Measurements from ENCODE around the gene AKIRIN1. TPM values are rescaled to one million over a fixed set of nuclear protein-coding genes. Genes with fewer than 3 reads are reported as not detected.
"Not testable (repeated sequence)": the region's sequence is repeated elsewhere in the genome, so short reads cannot be mapped to it uniquely, and the experiment has no call there.

AKIRIN1 gene
- total RNA-seq, 1 donor from 2014 or later: 152 TPM

DNA sequence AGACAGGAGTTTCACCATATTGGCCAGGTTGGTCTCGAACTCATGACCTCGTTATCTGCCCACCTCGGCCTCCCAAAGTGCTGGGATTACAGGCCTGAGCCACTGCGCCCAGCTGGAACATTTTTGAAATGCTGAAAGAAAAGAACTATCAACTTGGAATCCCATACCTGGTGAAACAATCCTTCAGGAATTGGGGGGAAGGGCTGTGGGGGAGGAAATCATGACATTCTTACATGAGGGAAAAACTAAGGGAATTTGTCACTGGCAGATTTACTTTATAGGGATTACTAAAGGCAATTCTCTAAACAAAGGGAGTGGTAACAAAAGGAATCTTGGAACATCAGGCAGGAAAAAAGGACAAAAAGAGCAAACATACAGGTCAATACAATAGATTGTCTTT, 60.9 kb downstream of the AKIRIN1 start:
- FAIRE-seq (no peak), DNase-seq (ENCODE audit: low read depth) (no peak)
- Histone ChIP-seq H3K27me3 (ENCODE audit: insufficient read depth, low read length) (no peaks in the 10 kb centered on the region), H3K9me3 (ENCODE audit: insufficient read depth, low read depth, low read length) (no peaks in the 10 kb centered on the region), H2AFZ (ENCODE audit: low read depth, low read length) (no peak overlapping the region), H3K27ac (ENCODE audit: low read depth, low read length) (no peak overlapping the region), H3K79me2 (ENCODE audit: insufficient read depth, low read length) (no peaks in the 10 kb centered on the region), H3K4me2 (ENCODE audit: low read length) (no peak overlapping the region), H3K4me1 (ENCODE audit: insufficient read depth, low read length) (peaks cover 12% of the 10 kb centered on the region), H3K9ac (ENCODE audit: low read length) (no peak overlapping the region), H4K20me1 (ENCODE audit: insufficient read depth, low read length) (no peaks in the 10 kb centered on the region), H3K4me3 (ENCODE audit: insufficient read depth, low read depth, low read length) (no peak overlapping the region), H3K36me3 (ENCODE audit: insufficient read depth, low read length) (no peaks in the 10 kb centered on the region)
- no peaks in the 10 kb centered on the region for H3K27me3 Mint-ChIP-seq (ENCODE audit: low read depth, unreplicated experiment)
- TF ChIP-seq EZH2 (IDR thresholded peaks at IDR 0.05; ENCODE audit: insufficient read depth, low read length): no peak
- TF ChIP-seq, protein P1, sequence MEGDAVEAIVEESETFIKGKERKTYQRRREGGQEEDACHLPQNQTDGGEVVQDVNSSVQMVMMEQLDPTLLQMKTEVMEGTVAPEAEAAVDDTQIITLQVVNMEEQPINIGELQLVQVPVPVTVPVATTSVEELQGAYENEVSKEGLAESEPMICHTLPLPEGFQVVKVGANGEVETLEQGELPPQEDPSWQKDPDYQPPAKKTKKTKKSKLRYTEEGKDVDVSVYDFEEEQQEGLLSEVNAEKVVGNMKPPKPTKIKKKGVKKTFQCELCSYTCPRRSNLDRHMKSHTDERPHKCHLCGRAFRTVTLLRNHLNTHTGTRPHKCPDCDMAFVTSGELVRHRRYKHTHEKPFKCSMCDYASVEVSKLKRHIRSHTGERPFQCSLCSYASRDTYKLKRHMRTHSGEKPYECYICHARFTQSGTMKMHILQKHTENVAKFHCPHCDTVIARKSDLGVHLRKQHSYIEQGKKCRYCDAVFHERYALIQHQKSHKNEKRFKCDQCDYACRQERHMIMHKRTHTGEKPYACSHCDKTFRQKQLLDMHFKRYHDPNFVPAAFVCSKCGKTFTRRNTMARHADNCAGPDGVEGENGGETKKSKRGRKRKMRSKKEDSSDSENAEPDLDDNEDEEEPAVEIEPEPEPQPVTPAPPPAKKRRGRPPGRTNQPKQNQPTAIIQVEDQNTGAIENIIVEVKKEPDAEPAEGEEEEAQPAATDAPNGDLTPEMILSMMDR (IDR thresholded peaks at IDR 0.05; ENCODE audit: insufficient read depth, low read depth, low read length): no peak
- peaks cover 16% of the 10 kb centered on the region for H3K4me1 Mint-ChIP-seq (ENCODE audit: low read depth, unreplicated experiment)
- H3K4me3 Mint-ChIP-seq (ENCODE audit: unreplicated experiment): peak overlapping the region; percentile 54
- H3K27ac Mint-ChIP-seq (ENCODE audit: unreplicated experiment): peak overlapping the region; percentile 55
- H3K9me3 Mint-ChIP-seq (ENCODE audit: unreplicated experiment): no peaks in the 10 kb centered on the region
- H3K36me3 Mint-ChIP-seq (ENCODE audit: low read depth, unreplicated experiment): peaks cover 6% of the 10 kb centered on the region

DNA sequence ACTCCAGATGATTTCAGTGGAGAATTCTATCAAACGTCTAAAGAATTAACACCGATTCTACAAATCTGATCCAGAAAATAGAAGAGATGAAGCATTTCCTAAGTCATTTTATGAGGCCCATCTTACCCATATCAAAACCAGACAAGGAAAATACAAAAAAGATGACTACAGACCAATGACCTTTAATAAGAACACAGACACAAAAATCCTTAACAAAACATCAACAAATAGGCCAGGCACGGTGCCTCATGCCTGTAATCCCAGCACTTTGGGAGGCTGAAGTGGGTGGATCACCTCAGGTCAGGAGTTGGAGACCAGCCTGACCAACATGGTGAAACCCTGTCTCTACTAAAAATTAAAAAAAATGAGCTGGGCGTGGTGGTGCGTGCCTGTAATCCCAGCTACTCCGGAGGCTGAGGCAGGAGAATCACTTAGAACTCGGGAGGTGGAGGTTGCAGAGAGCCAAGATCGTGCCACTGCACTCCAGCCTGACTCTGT, 64.2 kb downstream of the AKIRIN1 start:
- not testable (repeated sequence) for FAIRE-seq; H3K4me3 ChIP-seq (ENCODE audit: insufficient read depth, low read depth, low read length); H3K79me2 ChIP-seq (ENCODE audit: insufficient read depth, low read length); H4K20me1 ChIP-seq (ENCODE audit: insufficient read depth, low read length); H3K36me3 Mint-ChIP-seq (ENCODE audit: low read depth, unreplicated experiment); DNase-seq (ENCODE audit: low read depth); H3K27me3 ChIP-seq (ENCODE audit: insufficient read depth, low read length); H3K4me2 ChIP-seq (ENCODE audit: low read length); H3K9ac ChIP-seq (ENCODE audit: low read length); H3K27ac ChIP-seq (ENCODE audit: low read depth, low read length); H3K36me3 ChIP-seq (ENCODE audit: insufficient read depth, low read length); H3K4me3 Mint-ChIP-seq (ENCODE audit: unreplicated experiment); H3K4me1 Mint-ChIP-seq (ENCODE audit: low read depth, unreplicated experiment); H3K9me3 Mint-ChIP-seq (ENCODE audit: unreplicated experiment); H3K4me1 ChIP-seq (ENCODE audit: insufficient read depth, low read length); H3K27me3 Mint-ChIP-seq (ENCODE audit: low read depth, unreplicated experiment); H3K9me3 ChIP-seq (ENCODE audit: insufficient read depth, low read depth, low read length); H3K27ac Mint-ChIP-seq (ENCODE audit: unreplicated experiment); H2AFZ ChIP-seq (ENCODE audit: low read depth, low read length)

Other genes with a start within 250 kb of the AKIRIN1 start
- 32.4 and 37.3 TPM in 2 replicates for gene RRAGC, start 131.5 kb upstream of the AKIRIN1 start, total RNA-seq
- gene MYCBP, start 117.9 kb upstream of the AKIRIN1 start, total RNA-seq: 19.0 and 28.9 TPM in 2 replicates
- gene GJA9, start 109.7 kb upstream of the AKIRIN1 start, total RNA-seq: not detected in 2 replicates
- not detected in 2 replicates for gene RHBDL2, start 49.4 kb upstream of the AKIRIN1 start, total RNA-seq
- gene NDUFS5, start 35.1 kb downstream of the AKIRIN1 start, total RNA-seq: 313 and 360 TPM in 2 replicates
- gene MACF1, start 213.4 kb downstream of the AKIRIN1 start, total RNA-seq: 592 and 694 TPM in 2 replicates